ENCODE data around the gene PPP1R3E. TPM values are rescaled to one million over a fixed set of nuclear protein-coding genes. Genes with fewer than 3 reads are reported as not detected.

PPP1R3E gene
- total and polyA plus RNA-seq, 2 of the 13 experiments (the other 11 are each of a cell fraction or from before 2014, with no cell fraction given): 16.5 to 26.5 TPM

GRCh38 chr14:23301288-23301968, 1.2 kb downstream of the PPP1R3E start (continued):
- TF ChIP-seq RBFOX2 (IDR thresholded peaks at IDR 0.05; ENCODE audit: low read depth, low read length) (peak; percentile 84), ZNF652 (CRISPR knock-in tag; IDR thresholded peaks at IDR 0.05; ENCODE audit: borderline replicate concordance, low read depth) (no peak; the same call in 1 of the 2 replicates), ZBTB14 (CRISPR knock-in tag; IDR thresholded peaks at IDR 0.05) (peak; percentile 99), CEBPB (IDR thresholded peaks at IDR 0.05; ENCODE audit: borderline replicate concordance, low read depth, low read length) (no peak), ZNF282 (IDR thresholded peaks at IDR 0.05; ENCODE audit: partially characterized antibody) (no peak), ZNF276 (CRISPR knock-in tag; IDR thresholded peaks at IDR 0.05; ENCODE audit: low read depth) (peak; percentile 8; the same call in 1 of the 2 replicates), ATF1 (CRISPR knock-in tag; IDR thresholded peaks at IDR 0.05) (no peak), EEA1 (CRISPR knock-in tag; IDR thresholded peaks at IDR 0.05; ENCODE audit: borderline replicate concordance) (no peak; the same call in none of the 2 replicates), ZNF256 (CRISPR knock-in tag; conservative IDR thresholded peaks at IDR 0.05) (no peak), NR2F6 (IDR thresholded peaks at IDR 0.05) (no peak), NR2F6 (CRISPR knock-in tag; IDR thresholded peaks at IDR 0.05) (peak; percentile 76; the same call in 1 of the 2 replicates), ZBTB20 (CRISPR knock-in tag; IDR thresholded peaks at IDR 0.05; ENCODE audit: borderline replicate concordance, low read depth) (peak; percentile 88; the same call in 1 of the 2 replicates), TFDP1 (CRISPR knock-in tag; IDR thresholded peaks at IDR 0.05; ENCODE audit: borderline replicate concordance) (peak; percentile 94), ZFP82 (CRISPR knock-in tag; IDR thresholded peaks at IDR 0.05; ENCODE audit: borderline replicate concordance) (no peak), ZNF646 (CRISPR knock-in tag; IDR thresholded peaks at IDR 0.05) (no peak; the same call in 1 of the 2 replicates)
- TF ChIP-seq, protein P1, sequence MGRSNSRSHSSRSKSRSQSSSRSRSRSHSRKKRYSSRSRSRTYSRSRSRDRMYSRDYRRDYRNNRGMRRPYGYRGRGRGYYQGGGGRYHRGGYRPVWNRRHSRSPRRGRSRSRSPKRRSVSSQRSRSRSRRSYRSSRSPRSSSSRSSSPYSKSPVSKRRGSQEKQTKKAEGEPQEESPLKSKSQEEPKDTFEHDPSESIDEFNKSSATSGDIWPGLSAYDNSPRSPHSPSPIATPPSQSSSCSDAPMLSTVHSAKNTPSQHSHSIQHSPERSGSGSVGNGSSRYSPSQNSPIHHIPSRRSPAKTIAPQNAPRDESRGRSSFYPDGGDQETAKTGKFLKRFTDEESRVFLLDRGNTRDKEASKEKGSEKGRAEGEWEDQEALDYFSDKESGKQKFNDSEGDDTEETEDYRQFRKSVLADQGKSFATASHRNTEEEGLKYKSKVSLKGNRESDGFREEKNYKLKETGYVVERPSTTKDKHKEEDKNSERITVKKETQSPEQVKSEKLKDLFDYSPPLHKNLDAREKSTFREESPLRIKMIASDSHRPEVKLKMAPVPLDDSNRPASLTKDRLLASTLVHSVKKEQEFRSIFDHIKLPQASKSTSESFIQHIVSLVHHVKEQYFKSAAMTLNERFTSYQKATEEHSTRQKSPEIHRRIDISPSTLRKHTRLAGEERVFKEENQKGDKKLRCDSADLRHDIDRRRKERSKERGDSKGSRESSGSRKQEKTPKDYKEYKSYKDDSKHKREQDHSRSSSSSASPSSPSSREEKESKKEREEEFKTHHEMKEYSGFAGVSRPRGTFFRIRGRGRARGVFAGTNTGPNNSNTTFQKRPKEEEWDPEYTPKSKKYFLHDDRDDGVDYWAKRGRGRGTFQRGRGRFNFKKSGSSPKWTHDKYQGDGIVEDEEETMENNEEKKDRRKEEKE (IDR thresholded peaks at IDR 0.05): no peak
